ENCODE data around the gene EGFL6.

EGFL6 gene, protein sequence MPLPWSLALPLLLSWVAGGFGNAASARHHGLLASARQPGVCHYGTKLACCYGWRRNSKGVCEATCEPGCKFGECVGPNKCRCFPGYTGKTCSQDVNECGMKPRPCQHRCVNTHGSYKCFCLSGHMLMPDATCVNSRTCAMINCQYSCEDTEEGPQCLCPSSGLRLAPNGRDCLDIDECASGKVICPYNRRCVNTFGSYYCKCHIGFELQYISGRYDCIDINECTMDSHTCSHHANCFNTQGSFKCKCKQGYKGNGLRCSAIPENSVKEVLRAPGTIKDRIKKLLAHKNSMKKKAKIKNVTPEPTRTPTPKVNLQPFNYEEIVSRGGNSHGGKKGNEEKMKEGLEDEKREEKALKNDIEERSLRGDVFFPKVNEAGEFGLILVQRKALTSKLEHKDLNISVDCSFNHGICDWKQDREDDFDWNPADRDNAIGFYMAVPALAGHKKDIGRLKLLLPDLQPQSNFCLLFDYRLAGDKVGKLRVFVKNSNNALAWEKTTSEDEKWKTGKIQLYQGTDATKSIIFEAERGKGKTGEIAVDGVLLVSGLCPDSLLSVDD

DNA sequence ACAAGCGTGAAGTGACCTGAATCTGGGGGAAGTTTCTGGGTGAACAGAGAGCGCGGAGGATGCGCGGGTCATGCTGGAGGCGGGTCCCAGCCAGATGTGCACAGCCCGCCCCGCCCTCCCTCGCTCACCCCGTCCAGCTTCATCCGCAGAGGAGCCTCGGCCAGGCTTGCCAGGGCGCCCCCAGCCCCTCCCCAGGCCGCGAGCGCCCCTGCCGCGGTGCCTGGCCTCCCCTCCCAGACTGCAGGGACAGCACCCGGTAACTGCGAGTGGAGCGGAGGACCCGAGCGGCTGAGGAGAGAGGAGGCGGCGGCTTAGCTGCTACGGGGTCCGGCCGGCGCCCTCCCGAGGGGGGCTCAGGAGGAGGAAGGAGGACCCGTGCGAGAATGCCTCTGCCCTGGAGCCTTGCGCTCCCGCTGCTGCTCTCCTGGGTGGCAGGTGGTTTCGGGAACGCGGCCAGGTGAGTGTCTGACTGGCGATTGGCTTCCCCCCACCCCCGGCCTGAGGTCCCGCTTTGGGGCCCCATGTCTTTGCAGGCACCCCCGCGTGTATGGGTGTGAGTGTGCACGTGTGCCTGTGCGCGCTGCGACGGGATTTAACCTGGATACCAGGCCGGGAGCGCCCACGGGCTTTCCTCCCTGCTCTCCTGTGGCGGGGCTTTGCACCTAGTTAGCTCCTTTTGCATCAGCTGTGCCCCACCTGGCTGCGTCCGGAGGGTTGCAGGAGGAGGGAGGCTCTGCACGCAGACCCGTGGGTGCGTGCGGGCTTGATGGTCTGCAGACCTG, at the start of gene EGFL6:
TSS of gene EGFL6 (plus strand) at position 123 of the 782 bp plus-strand sequence. CDS start at position 384, 261 bp downstream.
- no peak for DNase-seq (ENCODE audit: low read depth in 2 of 2)

DNA sequence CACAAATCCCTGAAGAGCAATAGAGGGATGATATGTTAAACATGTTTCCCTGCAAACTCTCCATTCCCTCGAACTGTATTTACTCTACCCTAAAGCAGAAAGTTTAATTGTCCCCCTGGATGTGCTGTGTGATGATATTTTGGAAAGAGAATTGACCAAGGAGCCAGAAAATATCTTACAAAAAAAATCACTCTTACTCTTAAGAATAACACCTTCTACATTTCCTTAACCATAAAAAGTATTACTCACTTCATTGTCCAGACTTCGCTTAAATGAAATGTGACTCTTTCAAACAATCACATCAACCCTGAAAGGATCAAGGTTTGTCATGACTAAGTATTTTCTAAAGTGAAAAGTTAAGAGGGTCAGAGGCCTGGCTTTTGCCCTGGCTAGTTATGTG, 49.0 kb upstream of the EGFL6 start:
- DNase-seq (ENCODE audit: low read depth in 2 of 2) = no peak

DNA sequence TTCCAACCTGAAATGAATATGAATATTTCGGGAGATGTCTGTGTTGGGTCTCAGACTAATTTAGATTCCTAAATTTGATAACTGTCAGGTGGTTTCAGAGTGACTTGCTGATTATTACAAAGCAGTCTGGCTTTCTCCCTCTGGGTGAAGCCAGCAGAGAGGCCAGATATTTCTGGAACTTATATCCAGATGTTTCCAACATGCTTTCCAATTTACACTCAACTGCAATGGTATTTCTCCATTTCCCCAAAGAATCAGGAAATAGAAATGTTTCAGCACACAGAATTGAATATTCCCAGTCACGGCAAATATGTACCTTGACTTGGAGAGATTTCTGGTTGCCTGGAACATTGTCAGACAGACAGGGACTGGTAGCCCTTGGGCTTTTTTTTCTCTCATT, 48.5 kb upstream of the EGFL6 start:
- no peak for DNase-seq (ENCODE audit: low read depth in 2 of 2)

DNA sequence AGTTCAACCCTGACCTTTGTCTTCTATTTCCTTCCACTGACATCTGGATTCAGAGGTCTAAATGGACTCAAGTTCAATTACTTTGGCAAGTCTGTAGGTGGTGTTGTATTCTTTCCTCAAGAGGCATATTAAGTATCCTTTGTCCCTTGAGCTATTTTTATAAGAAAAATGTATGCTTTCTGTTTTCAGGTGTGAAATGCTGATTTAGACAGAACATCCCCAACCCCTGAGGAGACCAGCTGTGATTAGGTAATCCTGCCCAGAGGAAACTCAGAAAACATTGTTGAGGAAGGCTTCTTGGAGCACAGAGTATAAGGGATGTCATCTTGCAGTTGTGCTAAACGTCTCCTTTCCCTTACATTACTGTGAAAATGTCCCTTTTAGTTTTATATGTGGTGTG, 46.6 kb upstream of the EGFL6 start:
- no peak for DNase-seq (ENCODE audit: low read depth in 2 of 2)

DNA sequence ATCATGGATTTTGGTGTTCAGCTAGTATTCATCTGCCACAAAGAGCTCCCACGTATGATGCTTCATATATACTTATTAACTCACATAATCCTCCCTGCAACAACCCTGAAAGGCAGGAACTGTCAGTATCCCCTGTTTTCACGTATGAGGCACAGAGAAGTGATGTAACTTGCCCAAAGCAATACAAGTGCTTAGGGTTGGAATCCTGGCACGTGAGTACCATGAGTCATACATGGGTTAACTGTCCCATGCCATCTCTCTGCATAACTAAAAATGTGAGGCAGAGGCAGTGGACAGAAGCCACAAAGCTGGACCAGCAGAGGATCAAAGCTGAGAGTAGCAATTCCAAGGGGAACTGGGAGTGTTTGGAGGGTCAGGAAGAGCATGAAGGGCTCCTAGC, 35.7 kb upstream of the EGFL6 start:
- no peak for DNase-seq (ENCODE audit: low read depth in 2 of 2)

DNA sequence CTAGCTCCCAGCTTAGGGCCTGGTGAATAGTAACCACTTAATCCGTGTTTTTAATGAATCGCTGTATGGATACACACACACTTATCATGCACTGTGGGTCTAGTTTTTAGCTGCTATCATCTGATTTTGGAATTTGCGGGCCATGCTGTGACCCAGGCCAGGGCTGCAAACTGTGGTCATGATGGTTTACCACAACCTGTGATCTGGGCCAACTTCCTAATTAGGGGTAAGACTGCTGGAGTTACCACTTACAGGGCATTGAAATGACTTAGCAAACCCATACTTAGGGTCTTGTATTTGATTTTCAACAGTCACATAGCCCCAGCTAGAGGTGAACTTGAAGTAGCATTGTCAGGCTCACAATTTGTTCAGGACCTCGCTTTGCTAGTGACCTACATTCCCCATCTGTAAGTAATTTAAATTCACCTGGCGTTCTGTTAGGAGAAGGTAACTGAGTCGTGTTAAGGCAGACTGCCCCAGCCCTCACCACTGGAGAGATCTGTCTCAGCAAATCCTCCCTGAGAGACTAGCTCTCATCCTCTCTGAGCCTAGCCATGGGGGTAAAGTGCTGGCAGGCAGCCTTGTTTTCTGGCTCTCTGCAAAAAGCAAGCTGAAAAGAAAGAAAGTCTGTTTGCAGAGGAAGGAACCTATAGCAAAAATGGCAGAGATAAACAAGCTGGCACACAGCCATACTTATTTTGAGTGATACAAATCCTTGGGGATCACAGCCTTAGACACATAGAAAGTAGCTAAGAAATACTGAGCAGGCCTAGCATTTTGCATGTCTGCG, 33.8 kb upstream of the EGFL6 start:
- DNase-seq (ENCODE audit: low read depth in 2 of 2) = no peak

DNA sequence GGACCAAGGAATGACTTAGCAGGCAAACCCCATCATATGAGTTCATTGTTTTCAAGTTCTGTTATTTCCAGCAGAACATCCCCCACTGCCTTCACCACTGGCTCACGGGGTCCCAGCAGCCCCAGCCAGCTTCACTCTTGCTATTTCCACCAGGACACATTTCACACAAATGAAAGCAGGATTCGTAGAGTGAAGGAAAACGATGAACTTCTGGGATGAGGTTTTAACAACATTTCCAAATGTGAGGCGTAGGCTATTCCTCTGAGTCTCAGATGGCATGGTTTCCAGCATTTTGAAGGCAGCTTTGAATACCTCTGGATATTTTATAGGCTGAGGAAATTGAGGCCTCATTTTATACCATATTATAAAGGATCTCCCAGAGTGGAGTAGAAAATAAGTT, 32.9 kb upstream of the EGFL6 start:
- no peak for DNase-seq (ENCODE audit: low read depth in 2 of 2)

DNA sequence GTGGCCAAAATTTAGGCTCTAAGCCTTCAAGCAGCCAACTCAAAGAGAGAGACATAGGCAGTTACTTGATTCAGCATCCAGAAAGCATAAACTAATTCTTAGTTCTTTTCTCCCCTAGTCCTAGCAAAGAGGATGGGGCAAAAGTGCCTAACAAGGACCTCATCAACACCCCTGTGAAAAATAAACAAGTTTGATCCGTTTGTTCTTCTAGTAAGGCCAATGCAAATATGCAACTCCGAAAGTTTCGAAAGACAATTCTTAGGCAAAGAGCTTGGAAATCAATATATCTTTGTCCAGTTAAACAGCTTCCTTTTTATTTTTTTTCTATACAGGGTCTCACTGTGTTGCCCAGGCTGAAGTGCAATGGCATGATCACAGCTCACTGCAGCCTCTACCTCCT, 31.0 kb upstream of the EGFL6 start:
- DNase-seq (ENCODE audit: low read depth in 2 of 2) = no peak

DNA sequence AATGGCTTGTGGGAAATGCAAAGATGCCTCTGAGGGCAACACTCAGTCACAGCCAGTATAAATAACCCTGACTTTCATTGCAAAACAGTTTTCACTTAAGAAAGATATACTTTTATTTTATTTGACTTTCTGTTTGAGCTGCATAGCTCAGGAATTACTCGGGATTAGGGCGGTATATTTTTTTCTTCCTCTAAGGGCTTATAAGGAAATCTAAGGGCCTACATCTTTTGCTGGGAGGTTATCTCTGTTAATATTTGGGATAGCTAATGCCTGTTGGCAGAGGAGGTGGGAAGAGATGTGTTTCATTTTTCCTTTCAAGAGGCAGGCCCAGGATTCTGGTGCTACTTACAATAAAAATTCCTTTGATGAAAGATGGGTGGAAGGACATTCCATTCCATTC, 28.8 kb upstream of the EGFL6 start:
- DNase-seq (ENCODE audit: low read depth in 2 of 2) = no peak

DNA sequence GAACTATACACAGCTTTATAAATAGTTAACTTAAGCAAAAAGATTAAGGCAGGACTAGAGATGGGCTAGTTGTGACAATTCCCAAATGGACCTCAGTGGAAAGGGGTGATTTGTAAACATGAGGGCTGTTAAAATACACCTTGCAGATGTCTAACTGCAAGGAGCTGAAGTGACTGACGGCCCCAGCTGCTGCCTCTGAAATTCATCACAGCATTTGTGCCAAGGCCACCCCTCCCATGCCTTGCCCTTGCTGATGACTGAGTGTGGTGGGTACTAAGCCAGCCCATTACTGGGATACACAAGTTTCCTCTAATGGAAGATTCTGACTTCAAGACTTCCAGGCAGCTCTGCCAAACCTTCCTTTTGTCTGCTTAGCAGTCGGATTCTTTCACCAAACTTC, 23.7 kb upstream of the EGFL6 start:
- DNase-seq (ENCODE audit: low read depth in 2 of 2) = no peak

DNA sequence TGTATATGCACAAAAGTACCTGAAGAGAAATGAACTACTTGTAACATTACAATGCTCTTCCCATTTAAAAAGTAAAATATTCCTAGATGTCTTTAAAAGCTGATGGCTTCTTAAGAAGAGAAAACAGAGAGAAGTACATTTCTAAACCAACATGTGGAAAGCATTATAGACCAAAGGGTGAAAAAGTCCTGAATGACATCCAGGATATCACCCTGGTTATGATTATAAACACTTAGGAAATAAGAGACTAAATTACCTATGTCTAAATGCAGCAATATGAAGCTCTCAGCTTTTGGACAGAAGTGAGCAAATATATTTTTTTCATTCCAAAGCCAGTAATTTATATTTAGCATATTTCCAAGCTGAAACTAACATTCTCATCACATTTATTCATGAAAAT, 21.7 kb upstream of the EGFL6 start:
- DNase-seq (ENCODE audit: low read depth in 2 of 2) = no peak

DNA sequence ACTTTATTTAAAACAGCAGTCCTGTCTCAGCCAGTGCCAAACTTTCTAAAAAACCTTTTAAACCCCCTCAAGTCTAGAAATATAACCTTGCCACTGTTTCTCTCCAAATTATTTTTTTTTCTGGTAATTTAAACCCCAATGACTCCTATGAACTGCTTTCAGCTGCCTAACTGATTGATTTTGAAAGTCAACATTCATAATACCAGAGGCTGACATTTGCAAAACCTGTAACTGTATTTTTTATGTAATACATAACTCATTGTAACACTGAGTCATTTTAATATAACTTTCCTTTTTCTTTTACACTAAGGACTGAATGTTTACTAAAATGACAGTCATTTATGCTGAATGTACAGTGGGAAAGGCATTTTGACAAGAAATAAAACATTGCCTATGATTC, 19.1 kb upstream of the EGFL6 start:
- no peak for DNase-seq (ENCODE audit: low read depth in 2 of 2)

DNA sequence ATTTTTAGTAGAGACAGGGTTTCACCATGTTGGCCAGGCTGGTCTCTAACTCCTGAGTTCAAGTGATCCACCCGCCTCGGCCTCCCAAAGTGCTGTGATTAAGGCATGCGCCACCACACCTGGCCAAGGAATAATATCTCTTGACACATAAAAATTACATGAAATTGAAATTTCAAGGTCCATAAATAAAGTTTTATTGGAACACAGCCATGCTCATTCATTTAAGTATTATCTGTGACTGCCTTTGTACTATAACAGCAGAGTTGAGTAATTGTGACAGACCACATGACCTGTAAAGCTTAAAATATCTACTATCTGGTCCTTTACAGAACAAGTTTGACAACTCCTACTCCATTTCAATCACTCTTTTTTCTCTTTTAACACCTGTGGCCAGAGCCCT, 17.8 kb upstream of the EGFL6 start:
- no peak for DNase-seq (ENCODE audit: low read depth in 2 of 2)

DNA sequence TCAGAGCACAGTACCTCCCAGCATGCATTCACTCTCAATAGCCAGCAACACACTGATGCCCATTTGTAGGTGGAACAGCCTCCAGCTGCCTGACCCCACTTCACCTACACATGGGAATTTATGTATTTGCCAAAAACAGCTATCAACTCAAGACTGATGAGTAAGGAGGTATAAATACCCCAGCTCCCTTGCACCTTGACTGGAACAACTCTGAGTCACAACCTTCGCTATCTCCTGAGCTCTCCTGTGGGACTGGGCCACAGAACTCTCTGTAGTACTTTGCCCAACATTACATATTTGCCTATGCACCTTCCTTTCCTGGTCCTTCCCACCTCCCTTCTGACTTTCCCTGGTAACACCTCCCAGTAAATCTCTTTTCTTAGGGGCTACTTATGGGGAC, 16.5 kb upstream of the EGFL6 start:
- no peak for DNase-seq (ENCODE audit: low read depth in 2 of 2)

DNA sequence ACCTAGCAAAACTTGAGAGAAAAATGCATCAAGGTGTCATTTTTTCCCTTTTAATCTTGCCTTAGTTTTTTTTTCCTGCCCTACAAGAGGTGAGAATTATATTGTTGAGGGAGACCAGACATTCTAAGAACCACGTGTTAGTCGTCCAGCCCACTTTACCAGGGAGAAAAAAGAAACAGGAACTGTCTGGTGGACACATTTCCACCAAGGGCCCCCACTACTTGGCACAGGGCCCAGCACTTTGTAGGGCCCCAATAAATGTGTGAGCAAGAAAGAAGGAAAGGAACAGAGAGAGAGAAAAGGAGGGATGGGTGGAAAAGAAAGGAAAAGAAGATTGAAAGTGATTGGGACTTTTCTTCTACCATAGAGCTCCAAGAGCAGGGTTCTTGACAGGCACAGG, 3.9 kb upstream of the EGFL6 start:
- no peak for DNase-seq (ENCODE audit: low read depth in 2 of 2)

DNA sequence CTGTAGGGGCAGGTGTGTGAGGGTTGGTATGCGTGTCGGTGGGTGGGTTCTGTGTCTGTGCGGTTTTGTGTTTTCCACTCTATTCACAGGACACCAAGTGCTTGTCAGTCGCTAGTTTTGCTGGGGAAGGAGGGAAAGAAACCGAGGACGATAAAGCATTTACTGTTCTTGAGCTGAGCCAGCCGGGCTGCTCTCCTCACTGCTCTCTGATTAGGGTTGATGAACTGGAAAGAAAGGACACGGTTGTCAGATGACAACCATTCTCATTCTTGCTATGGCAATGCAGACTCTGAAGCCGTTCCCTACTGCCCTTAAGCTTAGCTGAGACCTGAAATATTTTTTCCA, 832 bp downstream of the EGFL6 start:
- no peak for DNase-seq (ENCODE audit: low read depth in 2 of 2)

DNA sequence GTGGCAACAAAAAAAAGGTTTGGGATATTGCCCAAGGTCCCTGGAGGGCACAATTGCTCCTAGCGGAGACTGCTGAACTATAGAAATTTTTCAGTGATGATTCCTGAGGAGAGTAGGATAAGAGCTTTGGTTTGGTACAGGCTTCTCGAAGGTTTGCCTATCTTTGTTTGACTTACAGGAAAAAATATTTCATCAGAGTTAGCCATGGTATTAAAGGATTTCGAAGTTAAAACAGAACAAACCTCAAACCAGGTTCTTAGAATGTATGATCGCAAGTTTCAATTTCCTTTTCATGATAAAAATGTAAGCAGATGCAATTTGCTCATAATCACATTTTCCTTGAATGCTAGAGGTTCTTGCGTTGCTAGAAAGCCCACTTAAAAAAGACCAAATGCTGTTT, 1.7 kb downstream of the EGFL6 start:
- no peak for DNase-seq (ENCODE audit: low read depth in 2 of 2)

DNA sequence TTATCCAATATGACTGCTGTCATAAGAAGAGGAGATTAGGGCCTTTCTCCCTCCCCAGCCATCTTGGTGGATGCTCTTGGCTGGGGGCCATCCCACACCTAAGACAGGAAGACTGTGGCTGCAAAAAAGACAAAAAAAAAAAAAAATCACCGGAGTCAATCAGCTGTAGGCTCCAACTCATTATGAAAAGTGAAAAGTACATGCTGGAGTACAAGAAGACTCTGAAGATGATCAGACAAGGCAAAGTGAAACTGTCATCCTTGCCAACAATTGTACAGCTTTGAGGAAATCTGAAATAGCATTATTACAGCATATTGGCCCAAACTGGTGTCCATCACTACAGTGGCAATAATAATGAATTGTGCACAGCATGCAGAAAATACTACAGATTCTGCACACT, 5.2 kb downstream of the EGFL6 start:
- no peak for DNase-seq (ENCODE audit: low read depth in 2 of 2)

DNA sequence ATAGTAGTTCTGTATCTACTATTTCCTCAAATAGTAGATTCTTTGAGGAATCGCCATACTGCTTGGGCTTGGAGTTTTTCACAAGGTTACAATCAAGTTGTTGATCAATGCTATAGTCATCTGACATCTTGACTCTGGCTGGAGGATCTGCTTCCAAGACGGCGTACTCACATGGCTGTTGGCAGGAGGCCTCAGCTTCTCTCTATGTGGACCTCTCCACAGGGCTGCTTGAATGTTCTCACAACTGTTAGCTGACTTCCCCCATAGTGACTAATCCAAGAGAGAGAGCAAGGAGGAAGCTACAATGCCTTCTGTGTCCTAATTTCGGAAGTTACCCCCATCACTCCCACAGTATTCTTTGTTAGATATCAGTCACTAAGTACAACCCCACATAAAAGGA, 10.3 kb downstream of the EGFL6 start:
- DNase-seq (ENCODE audit: low read depth in 2 of 2) = no peak

DNA sequence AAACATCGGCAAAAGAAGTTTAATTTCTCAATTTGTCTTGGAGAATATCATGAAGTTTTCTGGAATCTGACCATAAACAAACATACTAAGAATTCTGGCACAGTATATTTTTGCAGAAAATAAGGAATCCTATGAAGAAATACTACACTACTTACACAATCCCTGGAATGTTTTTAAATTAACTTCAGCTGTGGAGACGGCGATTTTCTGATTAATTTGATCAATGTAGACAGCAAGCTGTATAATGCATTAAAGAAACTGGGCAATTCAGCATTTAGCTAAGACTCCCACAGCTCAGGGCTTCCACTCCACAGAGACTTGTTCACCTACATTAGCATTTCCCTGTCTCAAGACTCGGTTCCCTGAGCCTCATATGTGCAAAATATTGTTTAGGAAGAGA, 12.2 kb downstream of the EGFL6 start:
- DNase-seq (ENCODE audit: low read depth in 2 of 2) = no peak

DNA sequence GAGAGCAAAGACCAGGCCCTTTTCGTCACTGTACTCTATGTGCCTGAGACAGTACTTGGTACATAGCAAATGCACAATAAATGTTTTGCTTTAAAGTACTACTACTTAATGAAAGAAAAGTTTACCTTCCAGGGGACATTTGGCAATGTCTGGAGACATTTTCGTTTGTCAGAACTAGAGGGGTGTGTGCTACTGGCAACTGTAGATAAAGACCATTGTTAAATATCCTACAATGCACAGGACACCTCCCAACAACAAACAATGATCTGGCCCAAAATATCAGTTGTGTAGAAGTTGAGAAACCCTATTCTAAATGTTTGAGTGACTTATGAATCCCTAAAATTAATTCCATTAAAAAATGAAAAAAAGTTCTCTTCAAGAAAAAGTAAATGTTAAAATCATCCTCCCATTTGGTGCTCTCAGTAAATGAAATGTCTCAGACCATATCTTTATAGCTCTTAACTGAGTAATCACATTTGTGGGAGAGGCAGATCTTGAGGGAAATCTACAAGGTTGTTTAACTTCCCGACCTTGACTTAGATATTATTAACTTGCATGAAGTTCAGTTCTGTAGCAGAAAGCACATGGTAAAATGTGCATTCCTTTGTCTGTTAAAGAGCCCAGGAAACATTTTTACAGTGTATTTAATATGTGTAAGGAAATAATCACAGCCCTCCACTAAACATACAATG, 18.5 kb downstream of the EGFL6 start:
- DNase-seq (ENCODE audit: low read depth in 2 of 2) = no peak

DNA sequence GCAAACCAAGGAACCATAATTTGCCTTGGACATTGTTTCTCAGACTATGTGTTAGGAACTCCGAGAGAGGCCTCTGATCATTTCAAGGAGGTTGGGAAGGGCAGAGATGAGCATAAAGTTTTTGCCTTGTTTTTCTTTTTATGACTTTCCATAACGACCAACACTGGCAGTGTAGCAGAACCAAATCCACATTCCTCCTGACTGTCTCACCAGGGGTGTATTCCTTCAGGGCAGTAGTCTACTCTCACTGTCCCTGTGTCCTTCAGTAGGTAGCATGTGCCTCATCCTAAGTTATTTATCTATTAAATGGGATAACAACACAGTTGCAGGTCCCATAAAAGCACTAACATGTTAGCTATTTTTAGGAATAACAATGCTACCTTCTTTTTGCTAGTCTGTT, 20.8 kb downstream of the EGFL6 start:
- DNase-seq (ENCODE audit: low read depth in 2 of 2) = no peak
